K562 (cell line): ENCODE measurements around the gene DIPK1B. TPM values are rescaled to one million over a fixed set of nuclear protein-coding genes. Genes with fewer than 3 reads are reported as not detected.

Source experiments
- CSDE1 ChIP-seq, 2 experiments: fragments of 450-650 bp; IDR thresholded peaks; 2 replicates each; pipeline ENCODE4 v1.6.1; 2016; ENCODE audit warnings: mild to moderate bottlenecking in 1 of 2
- EZH2 ChIP-seq: IDR thresholded peaks from 2 replicates; pipeline ENCODE4 v1.6.1; 2012; ENCODE audit warnings: low read depth, mild to moderate bottlenecking, inconsistent platforms, low read length, borderline replicate concordance
- FOXM1 ChIP-seq, 2 experiments: fragments of 450-650 bp in 1 of 2; sonication (generic) in 1 of 2; formaldehyde crosslinking in 1 of 2; IDR thresholded peaks; 2 replicates each; pipeline versions ENCODE4 v1.6.1 to v1.9.0; 2017 to 2022; ENCODE audit warnings: low read depth in 2 of 2, mild to moderate bottlenecking in 2 of 2, missing genetic modification reagents in 1 of 2, moderate library complexity in 1 of 2
- GATA2 ChIP-seq: sonication (generic); formaldehyde crosslinking; IDR thresholded peaks from 2 replicates; pipeline ENCODE4 v1.4.0; 2020; ENCODE audit warnings: mild to moderate bottlenecking, missing genetic modification reagents
- HDAC1 ChIP-seq, 2 experiments: fragments of 450-650 bp; IDR thresholded peaks; 2 replicates each; pipeline ENCODE4 v1.6.1; 2016 to 2017; ENCODE audit warnings: inconsistent platforms in 1 of 2, mild to moderate bottlenecking in 1 of 2, moderate library complexity in 1 of 2
- HMGN3 ChIP-seq: IDR thresholded peaks from 2 replicates; pipeline ENCODE4 v1.6.1; 2011; ENCODE audit warnings: borderline replicate concordance, low read depth, mild to moderate bottlenecking, mixed read lengths, low read length; ENCODE audit not compliant: insufficient read length; ENCODE audit errors: extremely low read depth
- NCOR1 ChIP-seq: fragments of 450-650 bp; IDR thresholded peaks from 2 replicates; pipeline ENCODE4 v1.6.1; 2016; ENCODE audit warnings: mild to moderate bottlenecking, moderate library complexity
- POU5F1 ChIP-seq: fragments of 150-350 bp; IDR thresholded peaks from 2 replicates; pipeline ENCODE4 v1.6.1; 2014; ENCODE audit warnings: borderline replicate concordance, low read length, low read depth, mild to moderate bottlenecking; ENCODE audit not compliant: partially characterized antibody
- SMAD4 ChIP-seq: fragments of 250-450 bp; sonication (Bioruptor Pico); conservative IDR thresholded peaks from 2 replicates; pipeline ENCODE4 v1.8.0; 2021; ENCODE audit warnings: inconsistent platforms, mild to moderate bottlenecking, moderate library complexity
- TAL1 ChIP-seq: fragments of 450-650 bp; IDR thresholded peaks from 2 replicates; pipeline ENCODE4 v1.6.1; 2016; ENCODE audit warnings: mild to moderate bottlenecking
- ZBTB7A ChIP-seq: IDR thresholded peaks from 2 replicates; pipeline ENCODE4 v1.6.1; 2011; ENCODE audit warnings: low read depth, mild to moderate bottlenecking, low read length, moderate library complexity, borderline replicate concordance; ENCODE audit not compliant: control insufficient read depth
- ZC3H4 ChIP-seq: sonication (generic); formaldehyde crosslinking; IDR thresholded peaks from 2 replicates; pipeline ENCODE4 v1.9.0; 2021; ENCODE audit warnings: missing genetic modification reagents, borderline replicate concordance
- ZEB2 ChIP-seq: fragments of 450-650 bp; IDR thresholded peaks from 2 replicates; pipeline ENCODE4 v1.6.1; 2016
- ZNF12 ChIP-seq: sonication (generic); formaldehyde crosslinking; IDR thresholded peaks from 2 replicates; pipeline ENCODE4 v1.4.0; 2020; ENCODE audit warnings: mild to moderate bottlenecking, missing genetic modification reagents
- ZNF408 ChIP-seq: fragments of 250-450 bp; sonication (Bioruptor Pico); IDR thresholded peaks from 2 replicates; pipeline ENCODE4 v1.4.0; 2020; ENCODE audit warnings: low read depth, mild to moderate bottlenecking, moderate library complexity
- polyA plus RNA-seq, 8 experiments: library from polyadenylated mRNA; depleted of rRNA in 4 of 8; stranded (reverse) in 5 of 8; unstranded in 3 of 8; fragments of >200 nt; fragmentation: Nextera tagmentation in 2 of 8; fragmentation: Illumina TruSeq in 1 of 8; extraction: Ambion mirVana in 2 of 8; extraction: Trizol in 1 of 8; gene quantifications; 2 replicates each; pipeline versions ENCODE4 v1.2.1 to v1.2.3, GENCODE V29; 2011 to 2014; ENCODE audit warnings: inconsistent platforms in 1 of 8, missing spikeins in 1 of 8
- total RNA-seq, 7 experiments: library from RNA; depleted of rRNA in 6 of 7; stranded (reverse); fragments of >200 nt in 6 of 7; fragmentation: Illumina TruSeq in 2 of 7; extraction: Trizol in 2 of 7; gene quantifications; 2 replicates each; pipeline versions ENCODE4 v1.2.1 to v1.2.3, GENCODE V29; 2011 to 2021; ENCODE audit warnings: low replicate concordance in 1 of 7
- TF ChIP-seq, protein P1 (sequence below), 2 experiments: fragments of 250-450 bp in 1 of 2; fragments of 450-650 bp in 1 of 2; sonication (Bioruptor Pico) in 1 of 2; IDR thresholded peaks; 2 replicates each; pipeline versions ENCODE4 v1.6.1 to v1.8.0; 2016 to 2021; ENCODE audit warnings: mild to moderate bottlenecking in 2 of 2, moderate library complexity in 2 of 2, missing compliant biosample characterization in 1 of 2, missing genetic modification characterization in 1 of 2
- TF ChIP-seq, protein P2 (sequence below): fragments of 450-650 bp; IDR thresholded peaks from 2 replicates; pipeline ENCODE4 v1.6.1; 2017; ENCODE audit warnings: antibody characterized with exemption

The DIPK1B gene
- total and polyA plus RNA-seq, 9 of the 15 experiments (the other 6 are each of a cell fraction or from before 2014, with no cell fraction given), result 0.08 to 22.3 (median 5.9) TPM

DNA sequence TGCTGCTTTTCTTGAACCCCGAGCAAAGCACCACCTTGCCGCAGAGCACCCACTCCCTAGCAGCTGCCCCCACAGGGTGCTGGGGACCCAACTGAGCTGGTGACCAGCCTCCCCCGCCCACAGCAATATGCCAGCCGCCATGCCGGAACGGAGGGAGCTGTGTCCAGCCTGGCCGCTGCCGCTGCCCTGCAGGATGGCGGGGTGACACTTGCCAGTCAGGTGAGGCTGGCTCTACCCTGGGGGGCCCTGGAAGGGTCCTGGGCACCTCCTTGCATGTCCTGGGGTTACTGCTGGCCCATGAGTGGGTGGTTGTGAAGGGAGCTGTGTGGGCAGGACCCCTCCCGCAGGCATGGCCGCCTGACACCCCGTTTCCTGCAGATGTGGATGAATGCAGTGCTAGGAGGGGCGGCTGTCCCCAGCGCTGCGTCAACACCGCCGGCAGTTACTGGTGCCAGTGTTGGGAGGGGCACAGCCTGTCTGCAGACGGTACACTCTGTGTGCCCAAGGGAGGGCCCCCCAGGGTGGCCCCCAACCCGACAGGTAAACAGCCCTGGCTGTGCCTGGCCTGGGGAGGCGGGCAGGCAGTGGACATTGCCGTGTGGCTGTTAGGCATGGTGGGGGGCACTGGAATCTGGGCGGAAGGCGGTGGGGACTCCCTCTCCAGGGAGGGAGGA, 42.4 kb upstream of the DIPK1B start (continued):
- TF ChIP-seq POU5F1 (no peak), ZC3H4 (no peak), GATA2 (CRISPR knock-in tag) (no peak), TAL1 (no peak), HMGN3 (peak; percentile 5), ZNF408 (CRISPR knock-in tag) (no peak), SMAD4 (CRISPR knock-in tag) (no peak), ZBTB7A (no peak), NCOR1 (no peak; the same call in 1 of the 2 replicates), ZEB2 (no peak), CSDE1 (IDR thresholded peaks at IDR 0.05) (no peak), EZH2 (no peak), ZNF12 (CRISPR knock-in tag) (no peak), HDAC1 (IDR thresholded peaks at IDR 0.05) (no peak), FOXM1 (IDR thresholded peaks at IDR 0.05; ENCODE audit: low read depth) (no peak), FOXM1 (CRISPR knock-in tag; IDR thresholded peaks at IDR 0.05; ENCODE audit: low read depth) (no peak)
- TF ChIP-seq, protein P1, sequence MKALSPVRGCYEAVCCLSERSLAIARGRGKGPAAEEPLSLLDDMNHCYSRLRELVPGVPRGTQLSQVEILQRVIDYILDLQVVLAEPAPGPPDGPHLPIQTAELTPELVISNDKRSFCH (CRISPR knock-in tag; IDR thresholded peaks at IDR 0.05), result no peak
- TF ChIP-seq, protein P1 (tag; IDR thresholded peaks at IDR 0.05), result no peak
- TF ChIP-seq, protein P2, sequence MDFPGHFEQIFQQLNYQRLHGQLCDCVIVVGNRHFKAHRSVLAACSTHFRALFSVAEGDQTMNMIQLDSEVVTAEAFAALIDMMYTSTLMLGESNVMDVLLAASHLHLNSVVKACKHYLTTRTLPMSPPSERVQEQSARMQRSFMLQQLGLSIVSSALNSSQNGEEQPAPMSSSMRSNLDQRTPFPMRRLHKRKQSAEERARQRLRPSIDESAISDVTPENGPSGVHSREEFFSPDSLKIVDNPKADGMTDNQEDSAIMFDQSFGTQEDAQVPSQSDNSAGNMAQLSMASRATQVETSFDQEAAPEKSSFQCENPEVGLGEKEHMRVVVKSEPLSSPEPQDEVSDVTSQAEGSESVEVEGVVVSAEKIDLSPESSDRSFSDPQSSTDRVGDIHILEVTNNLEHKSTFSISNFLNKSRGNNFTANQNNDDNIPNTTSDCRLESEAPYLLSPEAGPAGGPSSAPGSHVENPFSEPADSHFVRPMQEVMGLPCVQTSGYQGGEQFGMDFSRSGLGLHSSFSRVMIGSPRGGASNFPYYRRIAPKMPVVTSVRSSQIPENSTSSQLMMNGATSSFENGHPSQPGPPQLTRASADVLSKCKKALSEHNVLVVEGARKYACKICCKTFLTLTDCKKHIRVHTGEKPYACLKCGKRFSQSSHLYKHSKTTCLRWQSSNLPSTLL, result no peak
- TF ChIP-seq, all 486 proteins: peak for 21
